GM06990 (cell line): ENCODE measurements around the gene TLR9.

ENCODE experiments used
- DNase-seq: peaks from one replicate; pipeline ENCODE4 v3.0.0-alpha.2; 2011; ENCODE audit not compliant: insufficient read length; ENCODE audit errors: extremely low read depth
- H3K27me3 ChIP-seq: replicated peaks from 2 replicates; pipeline ENCODE4 v1.6.0; 2011; ENCODE audit warnings: low read length; ENCODE audit not compliant: control insufficient read depth, insufficient read depth
- H3K36me3 ChIP-seq: 2 replicates; pipeline ENCODE4 v1.5.1; 2011; ENCODE audit warnings: low read length; ENCODE audit not compliant: control insufficient read depth, insufficient read depth
- H3K4me3 ChIP-seq: replicated peaks from 2 replicates; pipeline ENCODE4 v1.5.1; 2011; ENCODE audit warnings: low read depth, mild to moderate bottlenecking, control low read depth, low read length
- CTCF ChIP-seq: IDR thresholded peaks from 2 replicates; pipeline ENCODE4 v1.5.1; 2011; ENCODE audit warnings: low read length, control low read depth, mild to moderate bottlenecking, inconsistent platforms; ENCODE audit not compliant: insufficient read depth, poor library complexity, severe bottlenecking

Gene TLR9

GRCh38 chr3:52195823-52196331 lies 29.6 kb downstream of the TLR9 start:
- no peak for TF ChIP-seq CTCF
- 0 out of 2 replicates have a peak, but pooled peaks cover 1% of the 10 kb centered on the region for H3K36me3 ChIP-seq
- H3K4me3 ChIP-seq = no peak overlapping the region
- no peak for DNase-seq
- no peaks in the 10 kb centered on the region for H3K27me3 ChIP-seq

- Histone ChIP-seq H3K4me3 (no peak overlapping the region), H3K27me3 (no peaks in the 10 kb centered on the region), H3K36me3 (0 out of 2 replicates have a peak, but pooled peaks cover under 1% of the 10 kb centered on the region)
- DNase-seq = no peak
- no peak for TF ChIP-seq CTCF
These were observed 30.2 kb downstream of the TLR9 start for GRCh38 chr3:52195291-52195597.

DNA sequence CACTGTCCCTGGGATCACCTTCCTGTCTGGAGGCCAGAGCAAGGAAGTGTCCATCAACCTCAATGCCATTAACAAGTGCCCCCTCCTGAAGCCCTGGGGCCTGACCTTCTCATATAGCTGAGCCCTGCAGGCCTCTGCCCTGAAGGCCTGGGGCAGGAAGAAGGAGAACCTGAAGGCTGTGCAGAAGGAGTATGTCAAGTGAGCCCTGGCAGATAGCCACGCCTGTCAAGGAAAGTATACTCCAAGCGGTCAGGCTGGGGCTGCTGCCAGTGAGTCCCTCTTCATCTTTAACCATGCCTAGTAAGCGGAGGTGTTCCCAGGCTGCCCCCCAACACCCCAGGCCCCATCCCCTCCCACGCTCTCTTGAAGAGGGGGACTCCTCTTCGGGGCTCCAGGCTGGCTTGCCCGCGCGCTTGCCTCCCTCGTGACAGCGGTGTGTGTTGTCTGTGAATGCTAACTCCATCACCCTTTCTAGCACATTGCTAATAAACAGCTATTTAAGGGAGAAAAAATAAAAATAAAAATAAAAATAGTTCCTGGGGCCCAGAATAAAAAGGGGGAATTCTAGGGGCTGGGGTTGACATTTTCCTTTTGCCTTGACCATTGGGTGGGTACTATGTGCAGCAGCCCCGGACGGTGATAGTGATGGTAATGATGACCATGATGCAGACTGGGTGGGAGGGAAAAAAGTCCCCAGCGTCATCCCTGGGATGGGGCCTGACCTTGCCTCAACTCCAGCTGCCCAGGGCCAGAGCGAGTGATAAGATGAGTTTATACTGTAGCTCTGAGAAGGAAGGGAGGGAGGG lies 30.8 kb downstream of the TLR9 start:
- Histone ChIP-seq H3K27me3 (no peaks in the 10 kb centered on the region), H3K36me3 (no peaks in the 10 kb centered on the region), H3K4me3 (no peak overlapping the region)
- DNase-seq = no peak
- no peak for TF ChIP-seq CTCF

GRCh38 chr3:52193065-52193464 lies 32.4 kb downstream of the TLR9 start:
- no peak for DNase-seq
- Histone ChIP-seq H3K36me3 (no peaks in the 10 kb centered on the region), H3K4me3 (no peak overlapping the region), H3K27me3 (no peaks in the 10 kb centered on the region)
- TF ChIP-seq CTCF = no peak

DNA sequence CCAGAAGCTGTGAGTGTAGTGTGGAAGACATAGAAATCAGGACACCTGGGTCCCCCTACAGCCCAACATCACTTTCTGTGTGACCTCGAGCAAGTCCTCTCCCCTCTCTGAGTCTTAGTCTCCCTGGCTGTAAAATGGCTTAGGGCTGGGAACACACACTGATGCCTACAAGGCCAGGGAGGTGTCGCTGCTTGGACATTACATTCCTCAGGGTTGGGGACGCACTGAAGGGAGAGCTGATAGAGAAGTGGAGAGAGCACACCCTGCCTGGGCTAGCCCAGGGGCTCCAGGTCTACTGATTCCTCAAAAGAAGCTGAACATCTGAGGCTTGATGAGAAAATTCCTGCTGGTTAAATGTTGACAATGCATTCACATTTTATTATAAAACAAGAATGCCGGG lies 33.8 kb downstream of the TLR9 start:
- TF ChIP-seq CTCF = no peak
- H3K4me3 ChIP-seq = no peak overlapping the region
- H3K27me3 ChIP-seq = no peaks in the 10 kb centered on the region
- H3K36me3 ChIP-seq = no peaks in the 10 kb centered on the region
- no peak for DNase-seq
